ENCODE measurements around the gene PELI1. TPM values are rescaled to one million over a fixed set of nuclear protein-coding genes. Genes with fewer than 3 reads are reported as not detected.

The PELI1 gene
- polyA plus RNA-seq, 1 experiment = 2.0 TPM

DNA sequence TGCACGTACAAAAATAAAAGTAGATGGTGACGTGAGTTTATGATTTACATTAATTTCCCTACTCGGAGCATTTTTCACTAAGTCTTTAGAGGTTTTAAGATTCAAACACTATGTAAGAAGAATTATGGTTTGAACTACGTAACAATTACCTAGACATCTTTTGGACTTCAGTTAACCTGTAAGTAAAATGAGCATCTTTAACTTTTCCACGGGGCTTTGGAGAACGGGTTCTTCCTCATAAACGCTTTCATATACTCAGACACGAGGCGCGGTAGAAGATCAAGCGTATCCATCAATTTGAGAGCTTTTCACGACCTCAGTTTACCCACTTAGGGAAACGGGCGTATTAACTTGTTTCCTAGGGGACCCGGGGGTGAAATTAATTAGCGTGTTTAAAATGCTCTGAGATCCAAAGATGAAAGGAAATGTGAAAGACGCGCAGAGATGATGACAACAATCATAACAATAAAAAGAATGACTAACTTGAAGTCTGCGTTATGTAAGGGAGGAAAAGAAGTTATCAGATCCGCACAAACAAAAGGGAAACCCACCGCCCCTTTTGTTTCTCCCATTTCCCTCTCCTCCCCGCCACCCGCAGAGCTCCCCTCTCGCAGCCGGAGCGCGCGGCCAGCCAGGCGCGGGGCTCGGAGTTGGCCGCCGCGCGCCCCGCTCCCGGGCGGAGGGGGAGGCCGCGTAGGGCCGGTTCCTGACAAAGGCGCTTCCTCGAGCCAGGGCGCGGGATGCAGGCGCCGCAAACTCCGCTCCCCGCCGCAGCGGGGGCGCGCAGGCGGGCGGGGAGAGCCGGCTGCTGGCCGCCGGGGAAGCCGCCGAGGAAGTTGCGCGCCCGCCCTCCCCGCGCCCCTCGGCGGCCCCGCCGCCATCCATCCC, 807 bp downstream of the PELI1 start:
- no peak for TF ChIP-seq CTCF (IDR thresholded peaks at IDR 0.05; ENCODE audit: insufficient read depth, low read depth, low read length)
- peak overlapping the region; percentile 99 for H3K4me3 ChIP-seq (ENCODE audit: low read depth, low read length)
- no peaks in the 10 kb centered on the region for H3K36me3 ChIP-seq (ENCODE audit: control insufficient read depth, insufficient read depth, low read length)
- ChIA-PET POLR2A (no interaction called here), CTCF (interaction anchor here (0.8 kb wide), 2 partner anchors 169 to 184 kb away, joined by 3 read pairs; no protein-coding TSS in a partner anchor)
- no peak for DNase-seq (ENCODE audit: low read depth)
- H3K27me3 ChIP-seq (ENCODE audit: control insufficient read depth, insufficient read depth, low read length) = 0 out of 2 replicates have a peak, but pooled peaks cover 2% of the 10 kb centered on the region

GRCh38 chr2:64142741-64143168, 1.5 kb downstream of the PELI1 start:
- H3K27me3 ChIP-seq (ENCODE audit: control insufficient read depth, insufficient read depth, low read length) = 0 out of 2 replicates have a peak, but pooled peaks cover 2% of the 10 kb centered on the region
- no peak for TF ChIP-seq CTCF (IDR thresholded peaks at IDR 0.05; ENCODE audit: insufficient read depth, low read depth, low read length)
- DNase-seq (ENCODE audit: low read depth) = no peak
- no peaks in the 10 kb centered on the region for H3K36me3 ChIP-seq (ENCODE audit: control insufficient read depth, insufficient read depth, low read length)
- ChIA-PET POLR2A (no interaction called here), CTCF (interaction anchor here (0.8 kb wide), 1 partner anchor 185 kb away, joined by 3 read pairs; no protein-coding TSS in a partner anchor)
- H3K4me3 ChIP-seq (ENCODE audit: low read depth, low read length) = peak overlapping the region; percentile 99

- POLR2A ChIA-PET = interaction anchor here (0.6 to 0.7 kb wide), 2 partner anchors 126 to 142 kb away, joined by 3 to 4 read pairs; no protein-coding TSS in a partner anchor
- Histone ChIP-seq H3K36me3 (ENCODE audit: control insufficient read depth, insufficient read depth, low read length) (no peaks in the 10 kb centered on the region), H3K4me3 (ENCODE audit: low read depth, low read length) (peak overlapping the region; percentile 99), H3K27me3 (ENCODE audit: control insufficient read depth, insufficient read depth, low read length) (0 out of 2 replicates have a peak, but pooled peaks cover 2% of the 10 kb centered on the region)
- no peak for DNase-seq (ENCODE audit: low read depth)
- TF ChIP-seq CTCF (IDR thresholded peaks at IDR 0.05; ENCODE audit: insufficient read depth, low read depth, low read length) = no peak
- CTCF ChIA-PET = interaction anchor here (0.6 kb wide), 1 partner anchor 480 kb away, joined by 6 read pairs; no protein-coding TSS in a partner anchor
These were observed 2.4 kb downstream of the PELI1 start for GRCh38 chr2:64141674-64142405.

DNA sequence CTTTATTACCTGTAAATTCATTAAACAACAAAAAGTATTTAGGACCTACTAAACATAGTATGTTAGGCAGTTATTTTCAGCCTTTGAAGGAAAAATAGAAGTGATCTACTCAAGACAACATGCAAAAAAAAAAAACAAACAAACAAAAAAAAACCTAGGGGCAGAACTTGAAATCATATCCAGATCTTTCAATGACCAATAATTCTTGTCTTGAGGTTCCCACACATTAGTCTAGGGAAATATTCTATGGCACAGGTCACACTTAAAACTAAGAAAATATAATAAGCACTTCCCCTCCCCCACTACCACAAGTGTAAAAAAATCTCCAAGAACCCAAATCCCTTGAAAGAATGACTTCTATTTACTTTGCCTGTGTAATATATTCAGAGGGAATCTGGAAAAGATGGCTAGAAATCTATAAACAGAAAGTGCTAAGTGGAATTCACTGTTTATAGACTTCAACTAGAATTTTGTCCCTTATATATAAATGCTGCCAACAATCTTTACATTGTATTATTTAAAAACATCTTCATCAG, 3.5 kb downstream of the PELI1 start:
- H3K36me3 ChIP-seq (ENCODE audit: control insufficient read depth, insufficient read depth, low read length) = no peaks in the 10 kb centered on the region
- no peak overlapping the region for H3K4me3 ChIP-seq (ENCODE audit: low read depth, low read length)
- ChIA-PET CTCF (interaction anchor here (0.6 kb wide), 2 partner anchors 274 to 481 kb away, joined by 3 to 6 read pairs; no protein-coding TSS in a partner anchor), POLR2A (interaction anchor here (0.6 to 0.7 kb wide), 2 partner anchors 125 to 226 kb away, joined by 3 to 4 read pairs; no protein-coding TSS in a partner anchor)
- TF ChIP-seq CTCF (IDR thresholded peaks at IDR 0.05; ENCODE audit: insufficient read depth, low read depth, low read length) = no peak
- DNase-seq (ENCODE audit: low read depth) = no peak
- H3K27me3 ChIP-seq (ENCODE audit: control insufficient read depth, insufficient read depth, low read length) = 0 out of 2 replicates have a peak, but pooled peaks cover 2% of the 10 kb centered on the region
